HG02981 (cell line): Measurements from ENCODE around the gene BICRA.
"Not testable (repeated sequence)": the region's sequence is repeated elsewhere in the genome, so short reads cannot be mapped to it uniquely, and the experiment has no call there.

Experiments used
- ATAC-seq: cut with Tn5 transposase; IDR thresholded peaks from one replicate; pipeline ENCODE4 v1.9.1; 2021; ENCODE audit warnings: mild to moderate bottlenecking, moderate library complexity; ENCODE audit not compliant: unreplicated experiment

The BICRA gene

DNA sequence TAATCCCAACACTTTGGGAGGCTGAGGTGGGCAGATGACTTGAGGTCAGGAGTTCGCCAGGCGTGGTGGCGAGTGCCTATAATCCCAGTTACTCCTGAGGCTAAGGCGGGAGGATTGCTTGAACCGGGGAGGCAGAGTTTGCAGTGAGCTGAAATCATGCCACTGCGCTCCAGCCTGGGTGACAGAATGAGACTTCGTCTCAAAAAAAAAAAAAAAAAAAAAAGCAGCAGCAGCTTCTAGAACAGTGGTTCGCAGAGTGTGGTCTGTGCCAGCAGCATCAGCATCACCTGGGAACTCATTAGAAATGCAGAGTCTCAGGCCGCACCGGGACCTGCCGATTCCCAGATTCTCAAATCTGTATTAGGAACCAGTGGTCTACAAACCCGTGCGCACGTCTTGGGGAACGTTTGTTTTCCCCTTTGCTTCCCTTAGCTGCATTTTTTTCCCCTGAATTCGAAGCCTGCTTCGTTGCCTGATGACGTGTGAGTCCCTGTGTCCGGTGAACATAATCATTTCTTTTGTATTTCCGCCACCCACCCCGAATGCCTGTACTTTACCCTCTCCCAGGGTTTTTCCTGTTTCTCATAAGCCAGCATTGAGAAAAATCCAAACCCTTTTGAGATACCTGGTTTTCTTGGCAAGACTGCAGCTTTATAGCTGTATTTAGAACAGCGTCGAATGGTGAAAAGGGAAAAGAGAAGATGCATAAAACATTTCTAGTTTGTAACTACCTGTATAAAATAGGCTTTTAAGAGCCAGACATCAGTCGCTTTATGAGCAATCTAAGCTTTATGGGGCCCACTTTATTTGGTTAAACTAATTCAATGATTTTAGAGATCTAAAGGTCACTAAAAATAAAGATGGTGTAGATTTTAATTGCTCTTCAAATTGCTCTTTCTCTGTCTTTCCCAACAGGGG lies 49.8 kb downstream of the BICRA start:
- ATAC-seq = no peak

DNA sequence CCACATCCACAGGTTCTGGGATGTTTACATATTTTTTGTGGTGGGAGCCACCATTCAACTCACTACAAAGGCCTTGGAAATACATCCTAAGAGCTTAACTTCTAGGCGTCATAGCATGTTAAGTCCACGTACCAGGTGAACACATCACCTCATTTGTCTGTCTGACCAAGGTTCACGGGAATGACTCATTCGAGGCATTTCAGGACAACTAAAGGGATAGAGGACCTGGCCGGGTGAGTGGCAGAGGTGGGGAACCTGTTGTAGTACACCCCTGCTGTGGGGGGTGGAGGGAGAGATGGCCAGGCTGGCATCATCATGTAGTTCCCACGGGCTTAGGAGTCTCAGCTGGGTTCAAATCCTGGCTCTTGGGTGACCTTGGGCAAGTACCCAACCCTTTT lies 51.5 kb downstream of the BICRA start:
- ATAC-seq = no peak

DNA sequence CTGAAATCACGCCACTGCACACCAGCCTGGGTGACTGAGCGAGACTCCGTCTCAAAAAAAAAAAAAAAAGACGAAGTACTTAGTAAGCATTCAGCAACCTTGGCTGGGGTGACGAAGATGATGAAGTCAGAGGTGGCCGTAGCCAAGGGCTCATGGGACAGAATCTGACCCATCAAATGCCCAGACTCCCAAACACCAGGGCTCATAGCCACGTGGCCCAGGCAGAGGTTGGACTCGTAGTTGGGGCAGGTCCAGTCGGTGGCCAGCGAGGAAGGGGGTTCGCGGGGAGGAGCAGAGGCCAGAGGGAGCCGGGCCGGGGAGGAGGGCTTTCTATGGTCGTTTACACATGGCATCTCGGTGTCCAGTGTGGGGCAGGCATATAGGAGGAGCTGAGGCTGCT lies 52.2 kb downstream of the BICRA start:
- no peak for ATAC-seq

DNA sequence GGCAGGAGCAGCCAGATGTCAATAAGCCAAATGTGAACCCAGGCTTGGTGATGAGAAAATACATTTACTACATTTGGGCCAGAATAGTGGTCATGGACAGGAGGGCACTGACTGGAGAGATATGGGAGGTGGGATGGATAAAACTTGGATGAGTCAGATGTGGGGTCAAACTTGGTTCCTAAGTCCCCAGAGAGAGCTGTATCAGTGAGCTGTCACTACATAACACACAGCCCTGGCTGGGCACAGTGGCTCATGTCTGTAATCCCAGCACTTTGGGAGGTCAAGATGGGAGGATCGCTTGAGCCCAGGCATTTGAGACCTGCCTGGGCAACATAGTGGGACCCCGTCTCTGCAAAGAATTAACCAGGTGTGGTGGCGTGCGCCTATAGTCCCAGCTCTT lies 52.7 kb downstream of the BICRA start:
- ATAC-seq = no peak

DNA sequence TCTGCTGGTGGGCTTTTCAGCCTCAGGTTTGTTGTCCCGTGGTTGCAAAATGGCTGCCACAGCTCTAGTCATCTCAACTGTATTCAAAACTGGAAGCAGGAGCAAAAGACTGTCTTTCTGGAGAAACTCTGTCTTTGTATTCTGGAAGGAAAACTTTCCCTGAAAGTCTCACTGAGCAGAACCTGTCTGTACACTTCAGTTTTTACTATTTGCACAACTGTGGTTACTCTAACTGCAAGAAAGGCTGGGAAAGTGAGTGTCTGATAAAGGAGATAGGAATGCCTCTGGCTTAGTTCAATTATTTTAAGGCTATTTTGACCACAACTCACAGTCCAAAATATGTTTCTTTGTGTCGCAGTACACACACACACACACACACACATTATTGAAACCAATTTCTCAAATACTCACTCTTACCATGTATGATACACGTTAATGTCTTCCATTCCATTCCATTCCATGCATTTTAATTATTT lies 54.5 kb downstream of the BICRA start:
- no peak for ATAC-seq

DNA sequence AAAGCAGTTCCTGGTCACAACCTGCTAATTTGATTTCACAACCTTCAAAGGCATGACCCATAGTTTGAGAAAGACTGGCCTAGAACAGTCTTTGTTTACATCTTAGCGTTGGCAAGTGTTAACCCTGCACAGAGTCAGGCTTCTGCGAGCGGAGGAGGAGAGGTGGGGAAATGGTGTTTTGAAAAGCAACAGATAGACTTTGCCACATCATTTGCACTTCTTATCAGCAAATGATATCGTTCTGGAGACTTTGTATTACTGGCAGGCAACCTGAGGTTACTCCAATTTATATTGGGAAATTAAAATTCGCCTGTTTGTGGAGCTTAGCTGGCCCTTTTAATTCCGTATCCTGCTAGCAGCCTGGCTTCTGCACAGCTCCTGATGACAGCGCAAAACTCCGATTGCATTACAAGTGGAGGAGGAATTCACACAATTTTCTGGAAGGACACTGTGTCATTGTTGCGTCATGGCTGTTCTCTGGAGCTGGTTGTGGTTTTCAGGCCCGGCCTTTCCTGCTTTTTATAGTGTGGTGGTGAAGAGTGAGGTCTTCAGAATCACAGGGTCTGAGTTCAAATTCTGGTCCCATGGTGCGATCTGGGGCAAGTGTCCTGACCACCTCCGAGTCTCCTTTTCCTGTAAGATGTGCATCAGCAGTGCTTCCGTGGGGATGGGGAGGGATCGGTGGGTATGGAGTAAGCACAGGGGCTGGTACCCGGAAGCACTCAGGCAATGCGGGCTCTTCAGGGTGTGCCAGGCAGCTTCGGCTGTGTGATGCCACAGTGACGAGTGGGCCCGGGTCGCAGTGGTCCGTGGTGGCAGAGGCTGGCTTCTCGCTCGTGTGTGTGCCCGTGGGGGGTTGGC lies 55.2 kb downstream of the BICRA start:
- no peak for ATAC-seq

DNA sequence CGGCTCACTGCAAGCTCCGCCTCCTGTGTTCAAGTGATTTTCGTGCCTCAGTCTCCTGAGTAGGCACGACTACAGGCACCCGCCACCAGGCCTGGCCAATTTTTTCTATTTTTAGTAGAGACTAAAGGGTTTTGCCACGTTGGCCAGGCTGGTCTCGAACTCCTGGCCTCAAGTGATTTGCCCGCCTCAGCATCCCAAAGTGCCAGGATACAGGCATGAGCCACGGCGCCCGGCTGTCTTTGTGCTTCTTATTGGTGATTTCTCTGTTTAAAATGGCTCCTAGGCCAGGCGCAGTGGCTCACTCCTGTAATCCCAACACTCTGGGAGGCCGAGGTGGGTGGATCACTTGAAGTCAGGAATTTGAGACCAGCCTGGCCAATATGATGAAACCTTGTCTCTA lies 59.6 kb downstream of the BICRA start:
- ATAC-seq = not testable (repeated sequence)

DNA sequence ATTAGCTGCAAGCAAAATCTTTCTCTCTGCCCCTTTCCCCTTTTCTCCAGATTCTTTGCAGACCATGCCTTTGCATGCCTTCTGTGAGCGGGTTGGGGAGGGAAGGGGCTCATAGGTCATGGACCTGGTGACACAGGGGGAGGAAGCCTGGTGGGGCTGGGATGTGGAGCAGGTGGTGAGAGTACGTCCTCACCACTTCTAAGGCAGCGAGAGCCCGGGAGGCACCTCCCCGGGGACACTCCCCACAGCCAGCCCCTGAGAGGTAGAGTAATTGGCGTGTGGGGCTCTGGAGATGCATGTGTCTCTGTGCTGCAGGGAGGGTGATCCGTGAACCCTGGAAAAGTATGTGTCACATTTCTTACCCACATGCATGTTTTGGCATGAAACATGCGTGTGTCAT lies 61.8 kb downstream of the BICRA start:
- ATAC-seq = no peak

DNA sequence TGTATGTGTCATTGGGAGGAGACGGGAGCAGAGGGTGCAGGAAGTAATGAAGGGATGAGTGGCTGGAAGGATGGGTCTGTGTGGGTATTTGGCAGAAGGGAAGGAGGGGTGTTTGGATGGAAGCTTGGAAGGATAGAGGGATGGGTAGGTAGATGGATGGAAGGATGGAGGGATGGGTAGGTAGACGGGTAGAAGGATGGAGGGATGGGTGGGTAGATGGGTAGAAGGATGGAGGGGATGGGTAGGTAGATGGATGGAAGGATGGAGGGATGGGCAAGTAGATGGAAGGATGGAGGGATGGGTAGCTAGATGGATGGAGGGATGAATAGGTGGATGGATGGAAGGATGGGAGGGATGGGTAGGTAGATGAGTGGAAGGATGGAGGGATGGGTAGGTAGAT lies 62.6 kb downstream of the BICRA start:
- ATAC-seq = no peak

DNA sequence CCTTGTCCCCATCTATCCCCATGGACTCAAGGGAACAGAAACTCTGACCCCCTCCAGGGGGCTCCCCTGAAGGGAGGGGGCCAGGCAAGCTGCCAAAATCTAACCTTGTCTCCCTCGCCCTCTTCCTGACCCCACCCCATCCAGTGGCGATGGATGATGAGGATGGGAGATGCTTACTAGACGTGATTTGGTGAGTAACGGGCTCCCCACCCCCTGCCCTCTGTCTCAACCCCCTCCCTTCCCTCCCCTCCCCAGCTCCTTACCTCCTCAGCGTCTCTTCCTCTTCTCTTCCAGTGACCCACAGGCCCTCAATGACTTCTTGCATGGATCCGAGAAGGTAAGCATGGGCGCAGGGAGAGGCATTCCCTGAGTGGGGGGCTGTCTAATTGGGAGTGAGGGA lies 64.5 kb downstream of the BICRA start:
- ATAC-seq = no peak

DNA sequence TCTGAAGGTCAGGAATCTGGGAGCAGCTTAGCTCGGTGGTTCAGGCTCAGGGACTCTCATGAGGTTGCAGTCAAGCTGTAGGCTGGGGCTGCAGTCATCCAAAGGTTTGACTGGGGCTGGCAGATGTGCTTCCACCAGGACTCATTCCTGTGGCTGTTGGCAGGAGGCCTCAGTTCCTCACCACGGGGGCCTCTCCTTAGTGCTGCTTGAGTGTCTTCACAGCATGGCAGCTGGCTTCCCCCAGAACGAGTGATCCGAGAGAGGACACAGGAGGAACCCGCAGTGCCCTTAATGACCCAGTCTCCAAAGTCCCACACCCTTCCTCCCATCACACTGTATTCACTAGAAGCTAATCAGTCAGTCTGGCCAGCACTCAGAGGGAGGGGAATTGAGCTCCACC lies 65.6 kb downstream of the BICRA start:
- no peak for ATAC-seq

DNA sequence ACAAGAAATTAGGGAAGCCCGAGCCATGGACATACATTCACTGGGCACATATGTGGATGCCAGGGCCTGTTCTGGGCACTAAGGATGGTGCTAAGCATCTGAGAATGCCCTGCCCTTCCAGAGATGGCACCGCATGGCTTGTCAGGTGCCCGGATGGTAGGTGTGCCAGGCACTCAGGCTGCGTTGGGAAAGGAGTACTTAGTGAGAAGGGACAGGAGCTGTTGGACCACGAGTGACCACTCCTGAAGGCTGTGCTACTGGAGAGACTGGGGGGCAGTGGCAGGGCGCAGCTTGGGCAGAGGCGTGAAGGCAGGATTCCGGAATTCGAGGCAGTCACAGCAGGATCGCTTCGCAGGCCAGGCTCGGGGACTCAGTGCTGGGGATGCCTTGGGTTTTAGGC lies 66.3 kb downstream of the BICRA start:
- no peak for ATAC-seq

DNA sequence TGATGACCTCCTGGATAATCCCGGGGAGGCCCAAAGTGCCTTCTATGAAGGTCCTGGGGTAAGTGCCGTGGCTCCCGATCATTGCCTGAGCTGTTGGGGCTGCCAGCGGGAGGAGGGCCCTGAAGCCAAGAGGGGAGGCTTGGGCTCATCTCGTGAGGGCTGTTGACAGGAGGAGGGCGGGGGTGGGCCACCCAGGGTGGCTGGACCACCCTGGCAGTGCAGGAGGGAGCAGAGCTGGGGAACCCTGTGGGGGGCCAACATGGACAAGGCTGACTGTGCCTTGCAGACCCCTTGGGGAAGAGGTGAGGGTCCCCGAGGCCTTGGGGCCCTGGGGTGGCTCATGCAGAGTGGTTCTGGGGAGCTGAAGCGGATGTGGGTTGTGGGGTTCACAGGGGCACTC lies 66.9 kb downstream of the BICRA start:
- no peak for ATAC-seq

DNA sequence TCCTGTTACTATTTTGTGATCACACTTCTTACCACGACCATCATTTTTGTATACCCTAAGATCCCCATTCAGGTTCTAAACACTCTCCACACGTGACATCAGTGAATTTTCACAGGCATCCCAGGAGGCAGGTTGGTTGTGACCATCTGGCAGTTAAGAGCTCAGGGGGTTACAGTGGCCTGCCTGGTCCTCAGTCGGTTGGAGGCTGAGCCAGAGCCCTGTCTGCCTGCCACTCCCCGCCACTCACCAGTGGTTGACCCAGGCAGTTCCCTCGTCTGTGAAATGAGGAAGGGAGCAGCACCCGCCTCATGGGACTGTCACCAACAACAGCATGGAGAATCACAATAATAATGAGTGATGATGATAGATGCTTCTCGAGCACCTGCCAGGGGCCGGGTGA lies 67.9 kb downstream of the BICRA start:
- ATAC-seq = no peak

DNA sequence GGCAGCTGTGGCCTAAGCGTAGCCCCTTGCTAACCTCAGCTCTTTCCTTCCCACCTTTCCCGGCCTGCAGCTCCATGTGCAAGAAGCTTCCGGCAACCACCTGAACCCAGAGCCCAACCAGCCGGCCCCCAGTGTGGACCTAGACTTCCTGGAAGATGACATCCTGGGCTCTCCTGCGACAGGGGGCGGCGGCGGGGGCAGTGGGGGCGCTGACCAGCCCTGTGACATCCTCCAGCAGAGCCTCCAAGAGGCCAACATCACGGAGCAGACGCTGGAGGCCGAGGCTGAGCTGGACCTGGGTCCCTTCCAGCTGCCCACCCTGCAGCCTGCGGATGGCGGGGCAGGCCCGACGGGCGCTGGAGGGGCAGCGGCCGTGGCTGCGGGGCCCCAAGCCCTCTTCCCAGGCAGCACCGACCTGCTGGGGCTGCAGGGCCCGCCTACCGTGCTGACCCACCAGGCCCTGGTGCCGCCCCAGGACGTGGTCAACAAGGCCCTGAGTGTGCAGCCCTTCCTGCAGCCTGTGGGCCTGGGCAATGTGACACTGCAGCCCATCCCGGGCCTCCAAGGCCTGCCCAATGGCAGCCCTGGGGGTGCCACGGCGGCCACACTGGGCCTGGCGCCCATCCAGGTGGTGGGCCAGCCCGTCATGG lies 70.4 kb downstream of the BICRA start:
- ATAC-seq = no peak

DNA sequence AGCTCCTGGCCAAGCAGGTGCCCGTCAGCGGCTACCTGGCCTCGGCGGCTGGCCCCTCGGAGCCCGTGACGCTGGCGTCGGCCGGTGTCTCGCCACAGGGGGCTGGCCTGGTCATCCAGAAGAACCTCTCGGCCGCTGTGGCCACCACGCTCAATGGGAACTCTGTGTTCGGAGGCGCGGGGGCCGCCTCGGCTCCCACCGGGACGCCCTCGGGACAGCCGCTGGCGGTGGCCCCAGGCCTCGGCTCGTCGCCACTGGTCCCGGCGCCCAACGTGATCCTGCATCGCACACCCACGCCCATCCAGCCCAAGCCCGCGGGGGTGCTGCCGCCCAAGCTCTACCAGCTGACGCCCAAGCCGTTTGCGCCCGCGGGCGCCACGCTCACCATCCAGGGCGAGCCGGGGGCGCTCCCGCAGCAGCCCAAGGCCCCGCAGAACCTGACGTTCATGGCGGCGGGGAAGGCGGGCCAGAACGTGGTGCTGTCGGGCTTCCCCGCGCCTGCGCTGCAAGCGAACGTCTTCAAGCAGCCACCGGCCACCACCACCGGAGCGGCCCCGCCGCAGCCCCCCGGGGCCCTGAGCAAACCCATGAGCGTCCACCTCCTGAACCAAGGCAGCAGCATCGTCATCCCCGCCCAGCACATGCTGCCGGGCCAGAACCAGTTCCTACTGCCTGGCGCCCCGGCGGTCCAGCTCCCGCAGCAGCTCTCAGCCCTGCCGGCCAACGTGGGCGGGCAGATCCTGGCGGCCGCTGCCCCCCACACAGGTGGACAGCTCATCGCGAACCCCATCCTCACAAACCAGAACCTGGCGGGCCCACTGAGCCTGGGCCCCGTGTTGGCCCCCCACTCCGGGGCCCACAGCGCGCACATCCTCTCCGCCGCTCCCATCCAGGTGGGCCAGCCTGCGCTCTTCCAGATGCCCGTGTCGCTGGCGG lies 71.3 kb downstream of the BICRA start:
- ATAC-seq = no peak

DNA sequence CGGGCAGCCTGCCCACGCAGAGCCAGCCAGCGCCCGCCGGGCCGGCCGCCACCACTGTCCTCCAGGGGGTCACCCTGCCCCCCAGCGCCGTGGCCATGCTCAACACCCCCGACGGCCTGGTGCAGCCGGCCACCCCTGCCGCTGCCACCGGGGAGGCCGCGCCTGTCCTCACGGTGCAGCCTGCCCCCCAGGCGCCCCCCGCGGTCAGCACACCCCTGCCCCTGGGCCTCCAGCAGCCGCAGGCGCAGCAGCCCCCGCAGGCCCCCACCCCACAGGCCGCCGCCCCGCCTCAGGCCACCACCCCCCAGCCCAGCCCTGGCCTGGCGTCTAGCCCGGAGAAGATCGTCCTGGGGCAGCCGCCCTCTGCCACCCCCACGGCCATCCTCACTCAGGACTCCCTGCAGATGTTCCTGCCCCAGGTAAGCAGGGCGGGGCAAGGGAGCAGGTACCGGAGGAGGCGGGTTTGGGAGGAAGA lies 72.0 kb downstream of the BICRA start:
- ATAC-seq = no peak

DNA sequence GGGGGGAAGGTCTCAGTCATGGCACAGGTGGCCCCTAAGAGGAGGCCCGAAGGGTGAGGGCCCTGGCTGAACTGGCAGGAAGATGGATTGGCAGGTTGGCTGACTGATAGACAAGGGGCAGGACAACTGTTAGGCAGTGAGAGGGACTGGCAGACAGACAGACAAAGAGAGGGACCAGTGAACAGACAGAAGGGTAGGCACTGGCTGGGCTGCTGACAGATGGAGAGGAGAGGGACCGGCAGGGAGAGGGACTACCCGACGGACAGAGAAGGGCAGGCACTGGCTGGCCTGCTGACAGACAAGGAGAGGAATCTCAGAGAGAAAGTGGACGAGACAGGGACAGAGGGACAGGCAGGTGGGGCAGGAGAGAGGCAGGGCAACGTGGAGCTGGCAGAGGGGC lies 72.5 kb downstream of the BICRA start:
- no peak for ATAC-seq

DNA sequence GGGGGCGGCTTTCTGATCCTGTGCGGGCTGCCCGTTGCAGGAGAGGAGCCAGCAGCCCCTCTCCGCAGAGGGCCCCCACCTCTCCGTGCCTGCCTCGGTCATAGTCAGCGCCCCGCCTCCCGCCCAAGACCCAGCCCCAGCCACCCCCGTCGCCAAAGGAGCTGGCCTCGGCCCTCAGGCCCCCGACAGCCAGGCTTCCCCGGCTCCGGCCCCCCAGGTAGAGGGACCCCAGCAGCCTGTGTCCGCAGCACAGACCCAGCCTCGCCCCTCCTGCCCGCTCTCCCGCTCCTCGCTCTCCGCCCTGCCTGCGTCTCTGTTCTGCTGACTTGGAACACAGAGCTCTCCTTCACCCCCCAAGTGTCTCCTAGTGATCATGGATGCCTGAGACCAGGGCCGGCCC lies 73.0 kb downstream of the BICRA start:
- no peak for ATAC-seq

DNA sequence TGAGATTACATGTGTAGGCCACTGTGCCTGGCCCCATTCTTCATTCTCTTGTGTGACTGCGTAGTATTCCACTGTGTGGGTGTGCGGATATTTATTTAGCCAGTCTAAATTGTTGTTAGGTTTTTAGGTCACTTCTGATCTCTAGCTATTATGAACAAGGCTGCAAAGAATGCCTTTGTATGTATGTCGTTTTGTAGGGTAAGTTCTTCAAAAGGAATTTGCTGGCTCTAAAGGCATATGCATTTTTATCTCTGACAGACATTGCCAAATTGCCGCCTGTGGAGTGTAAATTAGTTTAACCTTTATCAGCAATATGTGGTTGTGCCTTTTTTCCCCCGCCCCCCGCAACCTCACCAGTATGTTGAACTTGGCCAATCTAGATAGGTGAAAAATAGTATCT lies 74.0 kb downstream of the BICRA start:
- no peak for ATAC-seq
